BJ (cell line): ENCODE results near the gene TAGAP. TPM values are rescaled to one million over a fixed set of nuclear protein-coding genes. Genes with fewer than 3 reads are reported as not detected.

ENCODE experiments used
- CTCF ChIA-PET: fragments of 350-600 bp; formaldehyde crosslinking; extraction: SDS; loops from one replicate; lab custom pipeline; 2021; ENCODE audit warnings: antibody characterized with exemption, inconsistent platforms; lab: Yijun Ruan, JAX
- POLR2A ChIA-PET: fragments of 300-600 bp; sonication (Branson Sonifier 250); formaldehyde crosslinking; extraction: SDS; loops from one replicate; lab custom pipeline; 2021; ENCODE audit warnings: antibody characterized with exemption; lab: Charles Lee
- DNase-seq: peaks from one replicate; pipeline ENCODE4 v3.0.0-alpha.2; 2011; ENCODE audit warnings: low read depth
- H3K27me3 ChIP-seq: 2 replicates; pipeline ENCODE4 v1.6.0; 2011; ENCODE audit warnings: low read length; ENCODE audit not compliant: control insufficient read depth, insufficient read depth
- H3K36me3 ChIP-seq: 2 replicates; pipeline ENCODE4 v1.5.1; 2011; ENCODE audit warnings: low read length; ENCODE audit not compliant: control insufficient read depth, insufficient read depth
- H3K4me3 ChIP-seq: 2 replicates; pipeline ENCODE4 v1.5.1; 2011; ENCODE audit warnings: low read depth, mild to moderate bottlenecking, control low read depth, low read length
- polyA plus RNA-seq: library from polyadenylated mRNA; depleted of rRNA; stranded (reverse); fragments of >200 nt; gene quantifications from 2 replicates; pipeline ENCODE4 v1.2.3, GENCODE V29; 2011
- TF ChIP-seq, protein P1 (sequence below): IDR thresholded peaks from 2 replicates; pipeline ENCODE4 v1.5.1; 2011; ENCODE audit warnings: low read depth, mild to moderate bottlenecking, control low read depth, inconsistent platforms, low read length, moderate library complexity; ENCODE audit not compliant: insufficient read depth

Gene TAGAP
- polyA plus RNA-seq, 1 experiment, result not detected

DNA sequence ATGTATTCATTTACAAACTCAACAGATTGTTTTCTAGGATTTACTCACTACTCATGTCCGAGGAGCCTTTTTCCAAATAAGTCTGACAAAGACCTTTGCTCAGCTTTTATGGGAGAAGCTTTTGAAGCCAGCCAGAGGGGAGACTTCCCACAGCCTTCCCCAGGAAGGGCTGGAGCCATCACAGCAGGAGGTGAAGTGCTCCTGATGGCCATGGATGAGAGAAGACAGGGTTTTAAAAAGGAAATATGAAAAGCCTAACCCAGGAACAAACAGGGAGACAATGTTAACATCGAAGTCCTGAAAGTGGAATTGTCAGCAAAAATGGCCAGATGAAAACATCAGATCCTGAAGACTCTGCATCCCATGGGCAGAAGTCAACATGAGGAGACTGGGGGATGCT, 11.6 kb upstream of the TAGAP start:
- ChIA-PET CTCF (interaction anchor here (0.8 to 1.2 kb wide), 4 partner anchors 12 to 50 kb away, joined by 3 read pairs; partner anchors contain the start of gene TAGAP), POLR2A (interaction anchor here (0.7 kb wide), 1 partner anchor 18 kb away, joined by 3 read pairs; no protein-coding TSS in a partner anchor)
- DNase-seq, result no peak
- Histone ChIP-seq H3K27me3 (peaks cover 3% of the 10 kb centered on the region; the same call in 1 of the 2 replicates), H3K36me3 (no peaks in the 10 kb centered on the region), H3K4me3 (no peak overlapping the region)
- TF ChIP-seq, protein P1, sequence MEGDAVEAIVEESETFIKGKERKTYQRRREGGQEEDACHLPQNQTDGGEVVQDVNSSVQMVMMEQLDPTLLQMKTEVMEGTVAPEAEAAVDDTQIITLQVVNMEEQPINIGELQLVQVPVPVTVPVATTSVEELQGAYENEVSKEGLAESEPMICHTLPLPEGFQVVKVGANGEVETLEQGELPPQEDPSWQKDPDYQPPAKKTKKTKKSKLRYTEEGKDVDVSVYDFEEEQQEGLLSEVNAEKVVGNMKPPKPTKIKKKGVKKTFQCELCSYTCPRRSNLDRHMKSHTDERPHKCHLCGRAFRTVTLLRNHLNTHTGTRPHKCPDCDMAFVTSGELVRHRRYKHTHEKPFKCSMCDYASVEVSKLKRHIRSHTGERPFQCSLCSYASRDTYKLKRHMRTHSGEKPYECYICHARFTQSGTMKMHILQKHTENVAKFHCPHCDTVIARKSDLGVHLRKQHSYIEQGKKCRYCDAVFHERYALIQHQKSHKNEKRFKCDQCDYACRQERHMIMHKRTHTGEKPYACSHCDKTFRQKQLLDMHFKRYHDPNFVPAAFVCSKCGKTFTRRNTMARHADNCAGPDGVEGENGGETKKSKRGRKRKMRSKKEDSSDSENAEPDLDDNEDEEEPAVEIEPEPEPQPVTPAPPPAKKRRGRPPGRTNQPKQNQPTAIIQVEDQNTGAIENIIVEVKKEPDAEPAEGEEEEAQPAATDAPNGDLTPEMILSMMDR, result no peak

DNA sequence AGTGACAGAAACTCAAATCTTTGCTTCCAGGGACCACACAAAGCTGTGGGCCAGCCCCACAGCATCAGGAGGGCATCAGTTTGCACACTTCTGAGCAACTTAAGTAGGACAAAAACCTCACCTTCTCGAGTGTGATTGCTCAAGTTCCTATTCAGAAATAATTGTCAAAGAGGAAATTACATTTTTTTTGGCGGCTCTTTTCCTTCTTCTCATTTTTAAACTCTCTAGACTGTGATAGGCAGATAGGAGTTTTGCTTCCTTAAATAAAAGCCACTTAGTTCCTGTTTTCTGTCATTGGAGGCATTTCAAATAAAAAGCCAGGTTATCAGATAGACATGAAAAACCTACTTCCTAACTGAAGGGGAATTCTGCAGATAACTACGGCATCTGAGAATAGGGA, 11.2 kb upstream of the TAGAP start:
- peaks cover 3% of the 10 kb centered on the region; the same call in 1 of the 2 replicates for H3K27me3 ChIP-seq
- no peaks in the 10 kb centered on the region for H3K36me3 ChIP-seq
- TF ChIP-seq, protein P1, result no peak
- ChIA-PET CTCF (interaction anchor here (1.0 kb wide), 1 partner anchor 16 kb away, joined by 3 read pairs; no protein-coding TSS in a partner anchor), POLR2A (no interaction called here)
- DNase-seq, result no peak
- no peak overlapping the region for H3K4me3 ChIP-seq

DNA sequence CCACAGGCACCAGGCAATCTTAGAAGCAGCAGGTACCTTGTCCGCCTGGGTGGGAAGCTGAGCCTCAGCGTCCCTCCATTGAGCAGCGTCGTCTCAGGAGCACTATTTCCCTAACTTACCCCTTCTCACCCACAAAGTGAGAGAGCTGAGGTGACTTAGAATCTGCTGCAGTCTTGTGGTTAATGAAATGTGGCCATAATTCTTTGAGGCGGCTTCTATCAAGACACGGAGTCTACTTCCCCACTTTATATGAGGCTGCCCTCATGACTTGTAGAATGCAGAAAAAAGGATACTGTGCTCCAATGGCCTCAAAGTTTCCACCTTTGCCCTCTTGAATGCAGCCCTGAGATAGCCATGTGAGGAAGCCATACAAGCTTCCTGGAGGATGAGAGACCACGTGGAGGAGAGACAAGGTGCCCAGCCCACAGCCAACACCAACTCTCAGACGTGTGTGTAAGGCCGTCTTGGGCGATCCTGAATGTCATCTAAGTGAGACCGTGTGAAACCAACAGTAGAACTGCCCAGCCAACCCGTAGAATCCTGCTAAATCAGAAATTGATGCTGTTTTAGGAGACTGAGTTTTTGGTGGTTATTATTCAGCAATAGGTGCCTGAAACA, 9.1 kb upstream of the TAGAP start:
- ChIA-PET POLR2A (no interaction called here), CTCF (interaction anchor here (1.1 to 3.4 kb wide), 2 partner anchors 11 to 56 kb away, joined by 3 to 28 read pairs; no protein-coding TSS in a partner anchor)
- no peak for DNase-seq
- H3K4me3 ChIP-seq, result no peak overlapping the region
- TF ChIP-seq, protein P1, result no peak
- H3K36me3 ChIP-seq, result no peaks in the 10 kb centered on the region
- H3K27me3 ChIP-seq, result peaks cover 5% of the 10 kb centered on the region; the same call in 1 of the 2 replicates

DNA sequence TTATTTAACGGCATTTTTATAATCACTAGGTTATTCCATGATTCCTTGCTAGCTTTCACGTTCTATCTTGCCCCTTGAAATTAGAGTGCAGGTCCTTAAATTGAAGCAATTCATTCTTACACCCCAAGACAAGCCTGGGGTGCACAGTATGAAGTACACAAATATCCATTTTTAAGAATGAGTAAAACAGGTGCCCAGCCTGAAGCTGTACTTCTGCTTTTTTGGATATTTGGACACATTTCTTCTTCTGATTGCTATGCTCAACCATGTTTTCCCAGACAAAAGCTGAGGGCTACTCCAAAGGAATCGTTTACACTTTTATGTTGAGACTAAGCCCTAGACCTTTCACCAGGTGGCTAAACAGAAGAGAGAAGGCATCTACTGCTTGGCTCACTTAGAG, 7.9 kb upstream of the TAGAP start:
- peaks cover 5% of the 10 kb centered on the region; the same call in 1 of the 2 replicates for H3K27me3 ChIP-seq
- CTCF ChIA-PET, result interaction anchor here (0.8 to 3.4 kb wide), 3 partner anchors 10 to 82 kb away, joined by 3 to 28 read pairs (median 4); no protein-coding TSS in a partner anchor
- H3K36me3 ChIP-seq, result no peaks in the 10 kb centered on the region
- H3K4me3 ChIP-seq, result no peak overlapping the region
- POLR2A ChIA-PET, result no interaction called here
- DNase-seq, result no peak
- TF ChIP-seq, protein P1, result no peak

DNA sequence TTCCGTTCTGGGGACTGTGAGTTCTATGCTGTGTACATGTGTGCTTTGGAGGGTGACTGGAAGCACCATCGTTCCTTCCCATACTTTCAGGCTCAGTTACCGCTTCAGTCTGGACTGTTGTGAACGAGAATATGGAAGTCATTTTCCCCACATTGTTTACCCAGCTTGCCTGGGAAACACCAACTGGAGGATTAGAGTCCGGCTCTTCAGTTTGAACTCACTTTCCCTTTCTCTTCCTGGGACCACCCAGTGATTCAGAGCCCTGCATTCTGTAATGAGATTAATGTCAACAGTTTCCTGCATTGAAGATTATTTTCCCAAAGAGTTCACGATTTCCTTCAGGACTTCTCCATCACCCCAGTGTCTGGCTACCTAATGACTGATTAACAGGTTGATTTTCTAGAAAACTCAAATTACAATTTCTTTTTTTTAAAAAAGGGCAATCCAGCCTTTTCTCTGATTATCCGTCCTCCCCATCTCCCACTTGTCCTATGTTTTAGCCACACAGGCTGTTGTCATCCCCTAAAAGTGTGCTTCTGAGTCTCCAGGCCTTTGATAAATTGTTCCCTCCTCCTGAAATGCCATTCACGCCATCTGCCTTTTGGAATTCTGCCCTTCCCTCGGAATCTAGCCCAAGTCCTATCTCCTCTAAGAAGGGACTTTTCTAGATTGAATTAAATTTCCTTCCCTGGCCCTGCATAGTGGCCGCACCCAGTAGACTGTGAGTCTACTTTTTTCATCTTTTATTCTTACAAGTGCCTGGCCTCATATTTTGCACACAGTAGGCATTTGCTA, 3.3 kb upstream of the TAGAP start:
- POLR2A ChIA-PET, result interaction anchor here (0.6 kb wide), 1 partner anchor 20 kb away, joined by 6 read pairs; no protein-coding TSS in a partner anchor
- TF ChIP-seq, protein P1, result no peak
- CTCF ChIA-PET, result interaction anchor here (0.8 kb wide), 1 partner anchor 53 kb away, joined by 3 read pairs; no protein-coding TSS in a partner anchor
- Histone ChIP-seq H3K36me3 (no peaks in the 10 kb centered on the region), H3K27me3 (peaks cover 7% of the 10 kb centered on the region), H3K4me3 (no peak overlapping the region)
- no peak for DNase-seq
